Measurements from ENCODE around the gene DDX42.

DNA sequence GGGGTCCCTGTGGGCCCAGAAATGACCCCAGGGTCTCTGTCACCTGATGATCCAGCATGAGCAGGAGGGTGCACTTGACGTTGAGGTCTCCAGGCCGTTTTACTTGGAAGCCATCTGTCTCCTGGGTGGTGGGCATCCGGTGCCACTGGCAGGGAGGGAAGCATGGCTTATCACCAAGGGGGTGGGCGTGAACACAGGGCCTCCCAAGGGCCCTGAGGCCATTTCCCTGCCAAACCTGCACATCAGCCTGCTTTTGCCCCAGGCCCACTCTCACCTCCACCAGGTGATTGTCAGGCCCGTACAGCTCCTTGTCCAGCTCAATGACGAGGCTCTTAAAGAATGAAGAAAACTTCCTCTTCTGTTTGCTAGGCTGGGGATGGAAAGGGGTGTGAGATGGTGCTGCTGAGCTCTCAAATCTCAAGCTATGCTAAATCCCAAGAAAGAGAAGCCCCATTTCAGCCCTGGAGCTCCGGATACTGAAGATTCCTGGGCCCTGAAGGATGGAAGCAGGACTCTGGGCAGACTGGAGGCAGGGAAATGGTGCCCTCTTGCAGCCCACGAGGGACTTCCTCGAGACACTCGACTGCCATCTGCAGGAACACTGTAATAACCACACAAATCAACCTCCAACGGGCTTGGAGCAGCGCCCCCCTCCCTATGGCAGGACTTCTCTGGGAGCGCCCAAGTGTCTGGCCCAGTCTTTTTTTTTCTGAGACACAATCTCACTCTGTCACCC lies 60.6 kb downstream of the DDX42 start:
- TF ChIP-seq CTCF (IDR thresholded peaks at IDR 0.05 in 8 of 11, conservative IDR thresholded peaks at IDR 0.05 in 3 of 11) (peak in 10 of 11 experiments; percentile 8 to 73 (median 48)), POLR2A (IDR thresholded peaks at IDR 0.05) (no peak)

All from spleen (tissue), 7 donors.